Natural killer cell (primary cell): ENCODE measurements around the gene NUDT12. TPM values are rescaled to one million over a fixed set of nuclear protein-coding genes. Genes with fewer than 3 reads are reported as not detected.

Source experiments
- ATAC-seq, 3 donors: fragments of 150-1000 bp in 2 of 3; fragments of 200-7000 bp in 1 of 3; cut with Tn5 transposase; 1 replicate in 1 of 3; 2 replicates in 2 of 3; pipeline ENCODE4 v1.10.0; 2021; ENCODE audit warnings: mild to moderate bottlenecking in 2 of 3, moderate library complexity in 2 of 3
- DNase-seq, 2 donors: peaks; one replicate each; pipeline versions ENCODE4 v3.0.0 to v3.0.0-alpha.2; 2013 to 2021; ENCODE audit warnings: mixed read lengths in 1 of 2
- H3K27ac ChIP-seq: one replicate; pipeline ENCODE4 v1.5.1; 2013; ENCODE audit warnings: mild to moderate bottlenecking, low read length
- H3K27me3 ChIP-seq: one replicate; pipeline ENCODE4 v1.6.1; 2013; ENCODE audit warnings: low read length; ENCODE audit not compliant: control insufficient read depth, insufficient read depth
- H3K36me3 ChIP-seq: one replicate; pipeline ENCODE4 v1.6.1; 2013; ENCODE audit warnings: low read length; ENCODE audit not compliant: control insufficient read depth, insufficient read depth
- H3K4me1 ChIP-seq: one replicate; pipeline ENCODE4 v1.6.1; 2013; ENCODE audit warnings: low read length; ENCODE audit not compliant: control insufficient read depth, insufficient read depth
- H3K4me3 ChIP-seq: one replicate; pipeline ENCODE4 v1.5.1; 2013; ENCODE audit warnings: low read length
- H3K9me3 ChIP-seq: one replicate; pipeline ENCODE4 v1.6.1; 2013; ENCODE audit warnings: low read length; ENCODE audit not compliant: control insufficient read depth, insufficient read depth
- H3K27ac Mint-ChIP-seq, 2 donors: one replicate each; pipeline ENCODE4 v1.8.0; 2022; ENCODE audit warnings: mild to moderate bottlenecking in 2 of 2, mixed read lengths in 2 of 2, moderate library complexity in 1 of 2
- H3K27me3 Mint-ChIP-seq, 2 donors: one replicate each; pipeline ENCODE4 v1.8.0; 2022; ENCODE audit warnings: low read depth in 2 of 2, mixed read lengths in 2 of 2
- H3K36me3 Mint-ChIP-seq: one replicate; pipeline ENCODE4 v1.8.0; 2022; ENCODE audit warnings: mixed read lengths
- H3K4me1 Mint-ChIP-seq, 2 donors: one replicate each; pipeline ENCODE4 v1.8.0; 2022; ENCODE audit warnings: mixed read lengths in 2 of 2
- H3K4me3 Mint-ChIP-seq: one replicate; pipeline ENCODE4 v1.8.0; 2022; ENCODE audit warnings: mild to moderate bottlenecking, moderate library complexity, mixed read lengths
- H3K9me3 Mint-ChIP-seq, 2 donors: one replicate each; pipeline ENCODE4 v1.8.0; 2022; ENCODE audit warnings: mixed read lengths in 2 of 2
- WGBS: methylation state at CpG from one replicate; pipeline ENCODE4 v1.1.7; 2013; ENCODE audit warnings: missing lambda C conversion rate; ENCODE audit not compliant: insufficient coverage; 5-methylcytosine and 5-hydroxymethylcytosine counted together
- intact Hi-C: fragments of 100-400 bp; cut with micrococcal nuclease; formaldehyde crosslinking; loops from one replicate; pipeline ENCODE4 v1.14.2; 2022
- total RNA-seq, 4 donors: library from RNA; stranded (reverse); fragments of 120-200 nt in 1 of 4; gene quantifications; one replicate each; pipeline versions ENCODE4 v1.2.3 to v1.2.4, GENCODE V29; 2013 to 2022
- TF ChIP-seq, protein P1 (sequence below): fragments of 200-600 bp; IDR thresholded peaks from one replicate; pipeline ENCODE4 v1.8.0; 2022; ENCODE audit warnings: antibody characterized with exemption

NUDT12 gene
- total RNA-seq, 3 donors from 2014 or later (not counting 1 experiment from before 2014, with no cell fraction given): 0.61 to 1.2 TPM; not detected in 1

DNA sequence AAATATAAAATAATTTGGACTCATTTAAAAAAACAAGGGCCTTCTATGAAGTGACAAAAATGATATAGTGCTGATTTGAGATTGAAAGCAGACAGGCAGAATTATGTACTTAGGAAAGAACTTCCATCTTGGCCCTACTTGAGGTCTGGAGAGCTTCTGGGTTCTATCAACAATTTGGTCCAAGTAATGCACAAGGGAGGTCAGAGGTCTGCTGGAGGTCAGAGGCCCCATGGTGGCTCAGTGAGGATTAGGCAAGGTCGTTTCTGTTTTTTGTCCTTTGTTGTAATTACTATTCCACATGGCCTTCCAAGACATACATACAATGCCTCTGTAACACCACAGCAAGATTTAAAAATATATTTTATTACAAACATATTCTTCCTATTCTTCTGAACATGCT, 37.2 kb downstream of the NUDT12 start:
- DNase-seq (no peak), ATAC-seq (no peak)
- H3K9me3 Mint-ChIP-seq: peaks cover 0 to 3% of the 10 kb centered on the region in 2 donors
- H3K36me3 Mint-ChIP-seq: no peaks in the 10 kb centered on the region
- no peaks in the 10 kb centered on the region for H3K4me1 ChIP-seq
- no peaks in the 10 kb centered on the region for H3K27me3 Mint-ChIP-seq
- H3K9me3 ChIP-seq: no peaks in the 10 kb centered on the region
- peaks cover 0 to 5% of the 10 kb centered on the region in 2 donors for H3K4me1 Mint-ChIP-seq
- H3K36me3 ChIP-seq: no peaks in the 10 kb centered on the region
- no peak overlapping the region for H3K4me3 Mint-ChIP-seq
- H3K27ac ChIP-seq: no peak overlapping the region
- WGBS: 83% methylated on average over 1 of the region's 1 CpG
- intact Hi-C loops: no loop called here
- H3K27ac Mint-ChIP-seq: no peak overlapping the region
- no peak overlapping the region for H3K4me3 ChIP-seq
- H3K27me3 ChIP-seq: no peaks in the 10 kb centered on the region
- TF ChIP-seq, protein P1, sequence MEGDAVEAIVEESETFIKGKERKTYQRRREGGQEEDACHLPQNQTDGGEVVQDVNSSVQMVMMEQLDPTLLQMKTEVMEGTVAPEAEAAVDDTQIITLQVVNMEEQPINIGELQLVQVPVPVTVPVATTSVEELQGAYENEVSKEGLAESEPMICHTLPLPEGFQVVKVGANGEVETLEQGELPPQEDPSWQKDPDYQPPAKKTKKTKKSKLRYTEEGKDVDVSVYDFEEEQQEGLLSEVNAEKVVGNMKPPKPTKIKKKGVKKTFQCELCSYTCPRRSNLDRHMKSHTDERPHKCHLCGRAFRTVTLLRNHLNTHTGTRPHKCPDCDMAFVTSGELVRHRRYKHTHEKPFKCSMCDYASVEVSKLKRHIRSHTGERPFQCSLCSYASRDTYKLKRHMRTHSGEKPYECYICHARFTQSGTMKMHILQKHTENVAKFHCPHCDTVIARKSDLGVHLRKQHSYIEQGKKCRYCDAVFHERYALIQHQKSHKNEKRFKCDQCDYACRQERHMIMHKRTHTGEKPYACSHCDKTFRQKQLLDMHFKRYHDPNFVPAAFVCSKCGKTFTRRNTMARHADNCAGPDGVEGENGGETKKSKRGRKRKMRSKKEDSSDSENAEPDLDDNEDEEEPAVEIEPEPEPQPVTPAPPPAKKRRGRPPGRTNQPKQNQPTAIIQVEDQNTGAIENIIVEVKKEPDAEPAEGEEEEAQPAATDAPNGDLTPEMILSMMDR: no peak

- H3K9me3 Mint-ChIP-seq: peaks cover 0 to 3% of the 10 kb centered on the region in 2 donors
- no peak for ATAC-seq
- no peak overlapping the region for H3K4me3 Mint-ChIP-seq
- WGBS: 91% methylated on average over 3 of the region's 3 CpGs
- H3K27ac ChIP-seq: no peak overlapping the region
- H3K9me3 ChIP-seq: no peaks in the 10 kb centered on the region
- H3K4me3 ChIP-seq: no peak overlapping the region
- no peak overlapping the region for H3K27ac Mint-ChIP-seq
- H3K4me1 Mint-ChIP-seq: peaks cover 0 to 5% of the 10 kb centered on the region in 2 donors
- no peaks in the 10 kb centered on the region for H3K36me3 Mint-ChIP-seq
- TF ChIP-seq, protein P1: no peak
- no peaks in the 10 kb centered on the region for H3K27me3 ChIP-seq
- H3K4me1 ChIP-seq: no peaks in the 10 kb centered on the region
- no peaks in the 10 kb centered on the region for H3K36me3 ChIP-seq
- DNase-seq: no peak
- H3K27me3 Mint-ChIP-seq: peaks cover 0 to 2% of the 10 kb centered on the region in 2 donors
- intact Hi-C loops: no loop called here
Measured at GRCh38 chr5:103523319-103523718, 39.3 kb downstream of the NUDT12 start.

DNA sequence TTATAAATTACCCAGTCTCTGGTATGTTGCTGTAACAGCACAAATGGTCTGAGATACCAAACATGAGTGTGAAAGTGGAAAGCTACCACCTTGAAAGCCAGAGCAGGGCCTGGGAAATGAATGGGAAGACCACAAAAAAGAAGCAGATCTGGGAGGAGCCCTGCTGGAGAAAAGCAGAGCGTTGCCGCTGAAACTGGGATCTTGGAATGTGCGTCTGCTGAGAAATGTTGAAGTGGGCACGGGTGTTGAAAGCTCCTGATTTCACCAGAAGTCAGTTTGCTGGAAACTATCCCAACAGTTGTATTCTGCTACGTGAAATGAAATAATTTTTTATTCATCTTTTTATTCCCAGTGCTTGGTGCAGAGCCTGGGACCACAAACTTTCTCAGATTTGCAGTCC, 40.0 kb downstream of the NUDT12 start:
- no peaks in the 10 kb centered on the region for H3K27me3 ChIP-seq
- intact Hi-C loops: no loop called here
- H3K9me3 ChIP-seq: no peaks in the 10 kb centered on the region
- 92% methylated on average over 5 of the region's 5 CpGs for WGBS
- no peaks in the 10 kb centered on the region for H3K36me3 ChIP-seq
- H3K36me3 Mint-ChIP-seq: no peaks in the 10 kb centered on the region
- peaks cover 0 to 2% of the 10 kb centered on the region in 2 donors for H3K27me3 Mint-ChIP-seq
- H3K27ac ChIP-seq: no peak overlapping the region
- TF ChIP-seq, protein P1: no peak
- DNase-seq (no peak), ATAC-seq (no peak)
- peaks cover 0 to 5% of the 10 kb centered on the region in 2 donors for H3K4me1 Mint-ChIP-seq
- H3K4me3 ChIP-seq: no peak overlapping the region
- no peaks in the 10 kb centered on the region for H3K4me1 ChIP-seq
- peaks cover 0 to 3% of the 10 kb centered on the region in 2 donors for H3K9me3 Mint-ChIP-seq
- H3K27ac Mint-ChIP-seq: no peak overlapping the region
- H3K4me3 Mint-ChIP-seq: no peak overlapping the region

DNA sequence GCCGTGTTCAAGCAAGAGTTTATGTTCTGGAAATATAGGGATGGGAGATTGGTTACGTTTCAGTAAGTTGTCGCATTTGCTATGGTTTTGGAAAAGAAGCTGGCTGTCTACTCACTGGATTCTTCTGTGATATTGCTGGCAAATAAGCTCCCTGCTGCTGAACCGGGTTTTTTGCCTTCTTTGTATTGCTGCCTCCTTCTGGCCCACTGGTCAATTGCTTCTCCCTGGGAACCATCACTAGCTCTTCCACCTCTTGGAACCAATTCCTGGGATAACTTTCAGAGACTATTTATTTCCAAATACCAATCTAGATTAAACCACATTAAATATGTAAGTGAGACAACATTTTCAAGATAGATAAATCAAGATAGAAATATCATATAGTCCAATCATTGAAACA, 43.0 kb downstream of the NUDT12 start:
- peaks cover 0 to 3% of the 10 kb centered on the region in 2 donors for H3K9me3 Mint-ChIP-seq
- Histone ChIP-seq H3K27ac (no peak overlapping the region), H3K4me1 (no peaks in the 10 kb centered on the region), H3K9me3 (no peaks in the 10 kb centered on the region), H3K27me3 (no peaks in the 10 kb centered on the region), H3K4me3 (no peak overlapping the region), H3K36me3 (no peaks in the 10 kb centered on the region)
- TF ChIP-seq, protein P1: no peak
- DNase-seq: no peak
- H3K4me3 Mint-ChIP-seq: no peak overlapping the region
- H3K36me3 Mint-ChIP-seq: no peaks in the 10 kb centered on the region
- peaks cover 0 to 5% of the 10 kb centered on the region in 2 donors for H3K4me1 Mint-ChIP-seq
- peaks cover 2 to 16% of the 10 kb centered on the region in 2 donors for H3K27me3 Mint-ChIP-seq
- no peak for ATAC-seq
- H3K27ac Mint-ChIP-seq: no peak overlapping the region
- 87% methylated on average over 3 of the region's 4 CpGs for WGBS
- intact Hi-C loops: no loop called here
